ENCODE data around the gene DDX25. TPM values are rescaled to one million over a fixed set of nuclear protein-coding genes. Genes with fewer than 3 reads are reported as not detected.

Gene DDX25
- total RNA-seq, 1 experiment from 2014 or later = 0.26 TPM

- H3K79me2 ChIP-seq (ENCODE audit: low read depth) = no peaks in the 10 kb centered on the region
- H3K4me1 ChIP-seq (replicated peaks; ENCODE audit: insufficient read depth) = no peaks in the 10 kb centered on the region
- CTCF ChIA-PET = no interaction called here
- H3K4me3 ChIP-seq = no peak overlapping the region
- no peak overlapping the region for H2AFZ ChIP-seq
- H3K36me3 ChIP-seq (ENCODE audit: low read depth) = no peaks in the 10 kb centered on the region
- no peaks in the 10 kb centered on the region for H3K9me2 ChIP-seq (ENCODE audit: insufficient read depth)
- no peak overlapping the region for H3K27ac ChIP-seq
- no peaks in the 10 kb centered on the region for H4K20me1 ChIP-seq (ENCODE audit: insufficient read depth)
- TF ChIP-seq EZH2 (IDR thresholded peaks at IDR 0.05; ENCODE audit: low read depth) (no peak), CTCF (conservative IDR thresholded peaks at IDR 0.05) (no peak)
- no peak overlapping the region for H3K4me2 ChIP-seq
- intact Hi-C loops (cut with micrococcal nuclease; ENCODE audit: unreplicated experiment) = no loop called here
- no peak for DNase-seq
- POLR2A ChIA-PET (ENCODE audit: unreplicated experiment) = no interaction called here
- no TSS peak for BruUV-seq (replicated peaks)
- H3K9me3 ChIP-seq (ENCODE audit: insufficient read depth, low read depth) = no peaks in the 10 kb centered on the region; the same call in 1 of the 2 replicates
- no peaks in the 10 kb centered on the region for H3F3A ChIP-seq (ENCODE audit: insufficient read depth, low read depth)
- H3K27me3 ChIP-seq (ENCODE audit: insufficient read depth, low read depth) = no peaks in the 10 kb centered on the region
These were observed 55.2 kb downstream of the DDX25 start for GRCh38 chr11:125959511-125959910.

- CTCF ChIA-PET = no interaction called here
These were observed 55.6 kb downstream of the DDX25 start for GRCh38 chr11:125959931-125960330.

GRCh38 chr11:125960771-125961170 lies 56.5 kb downstream of the DDX25 start:
- Histone ChIP-seq H3K9me2 (ENCODE audit: insufficient read depth) (no peaks in the 10 kb centered on the region), H3K36me3 (ENCODE audit: low read depth) (no peaks in the 10 kb centered on the region), H3K27me3 (ENCODE audit: insufficient read depth, low read depth) (no peaks in the 10 kb centered on the region), H3K9me3 (ENCODE audit: insufficient read depth, low read depth) (no peaks in the 10 kb centered on the region; the same call in 1 of the 2 replicates), H3K79me2 (ENCODE audit: low read depth) (no peaks in the 10 kb centered on the region), H4K20me1 (ENCODE audit: insufficient read depth) (no peaks in the 10 kb centered on the region), H2AFZ (no peak overlapping the region), H3K27ac (no peak overlapping the region), H3K4me1 (replicated peaks; ENCODE audit: insufficient read depth) (no peaks in the 10 kb centered on the region), H3K4me3 (no peak overlapping the region), H3F3A (ENCODE audit: insufficient read depth, low read depth) (no peaks in the 10 kb centered on the region), H3K4me2 (no peak overlapping the region)
- intact Hi-C loops (cut with micrococcal nuclease; ENCODE audit: unreplicated experiment) = no loop called here
- no peak for TF ChIP-seq CTCF (conservative IDR thresholded peaks at IDR 0.05)
- TF ChIP-seq EZH2 (IDR thresholded peaks at IDR 0.05; ENCODE audit: low read depth) = no peak
- ChIA-PET CTCF (no interaction called here), POLR2A (ENCODE audit: unreplicated experiment) (no interaction called here)
- BruUV-seq (replicated peaks) = no TSS peak
- no peak for DNase-seq

More at GRCh38 chr11:125959931-125960330, 55.6 kb downstream of the DDX25 start:
- Histone ChIP-seq H3K4me3 (no peak overlapping the region), H3K4me2 (no peak overlapping the region), H2AFZ (no peak overlapping the region), H3K4me1 (replicated peaks; ENCODE audit: insufficient read depth) (no peaks in the 10 kb centered on the region), H3K36me3 (ENCODE audit: low read depth) (no peaks in the 10 kb centered on the region), H3K9me2 (ENCODE audit: insufficient read depth) (no peaks in the 10 kb centered on the region), H4K20me1 (ENCODE audit: insufficient read depth) (no peaks in the 10 kb centered on the region), H3K27ac (no peak overlapping the region), H3F3A (ENCODE audit: insufficient read depth, low read depth) (no peaks in the 10 kb centered on the region), H3K9me3 (ENCODE audit: insufficient read depth, low read depth) (no peaks in the 10 kb centered on the region; the same call in 1 of the 2 replicates), H3K79me2 (ENCODE audit: low read depth) (no peaks in the 10 kb centered on the region), H3K27me3 (ENCODE audit: insufficient read depth, low read depth) (no peaks in the 10 kb centered on the region)
- DNase-seq = no peak
- intact Hi-C loops (cut with micrococcal nuclease; ENCODE audit: unreplicated experiment) = no loop called here
- no TSS peak for BruUV-seq (replicated peaks)
- POLR2A ChIA-PET (ENCODE audit: unreplicated experiment) = no interaction called here
- TF ChIP-seq EZH2 (IDR thresholded peaks at IDR 0.05; ENCODE audit: low read depth) (no peak), CTCF (conservative IDR thresholded peaks at IDR 0.05) (no peak)

Measured in PC-9 (cell line).